HG03139 (cell line): Measurements from ENCODE around the gene URB2.
"Not testable (repeated sequence)": the region's sequence is repeated elsewhere in the genome, so short reads cannot be mapped to it uniquely, and the experiment has no call there.

Experiments used
- ATAC-seq: cut with Tn5 transposase; IDR thresholded peaks from one replicate; pipeline ENCODE4 v1.9.1; 2021; ENCODE audit not compliant: unreplicated experiment

URB2 gene

DNA sequence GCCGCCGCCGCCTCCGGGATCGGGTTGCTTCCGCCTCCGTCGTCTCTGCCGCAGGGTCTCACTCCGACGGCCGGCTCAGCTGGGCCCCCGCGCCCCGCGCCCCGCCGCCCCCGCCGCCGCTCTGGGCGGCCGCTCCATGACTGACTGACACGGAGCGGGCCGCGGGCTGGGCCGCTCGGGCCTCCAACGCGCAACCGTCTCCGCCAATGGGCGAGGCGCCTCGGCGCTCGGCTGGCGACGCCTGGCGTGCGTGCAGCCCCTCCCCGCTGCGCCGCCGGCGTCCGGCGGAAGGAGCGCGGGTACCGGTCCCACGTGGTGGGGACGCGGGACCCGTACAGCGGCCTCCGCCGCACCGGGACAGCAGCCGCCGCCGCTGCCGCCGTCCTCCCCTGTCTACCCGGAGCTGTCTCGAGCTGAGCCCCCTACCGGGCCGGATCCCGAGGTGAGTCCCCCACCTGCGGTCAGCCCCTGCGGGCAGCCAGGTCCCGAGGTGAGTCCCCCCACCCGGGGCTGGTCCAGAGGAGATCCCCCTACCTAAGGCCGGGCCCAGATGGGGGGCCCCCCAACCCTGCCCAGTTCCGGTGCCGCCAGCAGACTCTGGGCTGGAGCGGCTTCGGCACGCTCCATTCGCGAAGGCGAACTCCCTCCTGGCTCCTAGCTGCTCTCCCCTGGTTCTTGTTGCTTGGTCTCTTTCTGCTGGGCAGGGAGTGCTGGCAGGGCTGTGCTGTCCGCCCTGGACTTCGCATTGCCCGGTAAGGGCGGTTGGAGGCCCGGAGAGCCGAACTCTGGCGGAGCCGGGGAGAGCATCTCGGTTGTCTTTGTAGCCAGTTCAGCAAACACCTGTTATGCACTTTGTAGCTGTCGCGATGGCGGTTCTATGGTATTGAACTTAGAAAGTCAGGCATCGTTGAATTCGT, at the start of gene URB2, which contains the start of gene TAF5L:
Gene URB2 (plus strand): TSS at position 333 of the 917 bp plus-strand sequence. CDS start 1,387 bp downstream, outside the sequence.
Gene TAF5L (minus strand): TSS at position 208 of the 917 bp plus-strand sequence. CDS start 11,640 bp downstream, outside the sequence.
- ATAC-seq = peak; percentile 81

DNA sequence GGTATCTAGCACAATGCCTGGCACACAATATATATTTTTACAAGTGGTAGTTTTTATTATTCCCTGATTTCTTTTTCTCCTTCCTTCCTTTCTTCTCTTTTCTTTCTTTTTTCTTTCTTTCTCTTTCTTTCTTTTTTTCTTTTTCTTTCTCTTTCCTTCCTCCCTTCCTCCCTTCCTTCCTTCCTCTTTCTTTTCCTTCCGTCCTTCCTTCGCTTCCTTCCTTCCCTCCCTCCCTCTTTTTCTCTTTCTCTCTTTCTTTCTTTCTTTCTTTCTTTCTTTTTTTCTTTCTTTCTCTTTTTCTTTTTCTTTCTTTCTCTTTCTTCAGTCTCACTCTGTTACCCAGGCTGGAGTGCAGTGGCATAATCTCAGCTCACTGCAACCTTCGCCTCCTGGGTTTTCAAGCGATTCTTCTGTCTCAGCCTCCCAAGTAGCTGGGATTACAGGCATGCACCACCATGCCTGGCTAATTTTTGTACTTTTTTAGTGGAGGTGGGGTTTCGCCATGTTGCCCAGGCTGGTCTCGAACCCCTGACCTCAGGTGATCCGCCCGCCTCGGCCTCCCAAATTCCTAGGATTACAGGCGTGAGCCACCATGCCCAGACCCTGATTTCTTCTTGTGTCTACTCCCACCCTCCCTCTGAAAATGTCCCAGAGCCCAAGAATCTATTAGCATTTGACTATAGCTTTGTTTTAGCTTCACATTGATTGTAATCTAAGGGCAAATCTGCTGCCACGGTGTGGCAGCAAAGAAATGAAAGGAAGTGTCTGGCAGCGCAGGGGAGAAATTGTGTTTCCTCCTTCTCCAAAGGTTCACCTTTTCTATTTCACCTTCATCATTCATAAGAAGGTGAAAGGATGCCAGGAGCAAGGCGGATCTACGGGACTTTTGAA, 47.6 kb upstream of the URB2 start:
- peak; percentile 21 for ATAC-seq

DNA sequence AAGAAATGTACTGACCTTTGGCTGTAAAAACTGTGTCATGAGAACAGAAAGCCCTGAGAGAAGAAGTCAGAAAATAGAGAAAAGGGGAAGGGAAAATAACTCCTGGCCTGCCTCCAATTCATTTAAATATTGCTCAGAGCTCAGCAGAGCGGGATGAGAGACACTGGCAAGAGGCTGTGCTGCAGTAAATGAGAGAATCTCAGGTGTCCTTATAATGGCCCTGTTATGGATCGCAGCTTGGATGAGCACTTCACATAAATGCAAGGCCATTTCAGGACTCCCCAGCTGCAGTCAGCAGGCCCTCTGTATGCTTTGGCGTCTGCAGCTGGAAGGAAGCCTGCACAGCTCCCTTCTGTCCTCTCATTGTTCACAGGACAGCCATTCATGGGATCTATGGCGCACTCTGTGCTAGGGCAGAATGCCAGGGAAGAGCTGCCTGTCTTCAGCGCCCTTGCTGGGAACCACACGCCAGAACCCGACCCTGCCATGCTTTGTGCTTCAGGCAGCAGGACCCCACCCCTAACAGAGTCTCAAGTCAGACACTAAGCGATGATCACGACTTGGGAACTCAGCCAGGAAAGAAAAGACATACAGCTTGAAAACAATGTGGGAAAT, 46.9 kb upstream of the URB2 start:
- peak; percentile 75 for ATAC-seq

DNA sequence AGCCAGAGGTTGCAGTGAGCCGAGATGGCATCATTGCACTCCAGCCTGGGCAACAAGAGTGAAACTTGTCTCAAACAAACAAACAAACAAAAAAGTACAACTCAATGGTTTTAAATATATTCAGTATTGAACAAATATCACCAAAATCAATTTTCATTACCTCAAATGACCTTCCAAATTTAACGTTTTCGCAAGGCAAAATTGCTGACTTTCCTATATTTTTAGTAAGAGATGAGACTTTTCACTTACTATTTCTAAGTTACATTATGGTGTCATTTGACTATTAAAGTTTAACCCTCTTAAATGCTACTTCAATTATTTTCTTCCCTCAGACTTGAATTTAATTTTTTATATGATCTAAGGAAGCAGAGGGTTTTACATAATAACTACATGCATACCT, 44.6 kb upstream of the URB2 start:
- ATAC-seq = no peak

DNA sequence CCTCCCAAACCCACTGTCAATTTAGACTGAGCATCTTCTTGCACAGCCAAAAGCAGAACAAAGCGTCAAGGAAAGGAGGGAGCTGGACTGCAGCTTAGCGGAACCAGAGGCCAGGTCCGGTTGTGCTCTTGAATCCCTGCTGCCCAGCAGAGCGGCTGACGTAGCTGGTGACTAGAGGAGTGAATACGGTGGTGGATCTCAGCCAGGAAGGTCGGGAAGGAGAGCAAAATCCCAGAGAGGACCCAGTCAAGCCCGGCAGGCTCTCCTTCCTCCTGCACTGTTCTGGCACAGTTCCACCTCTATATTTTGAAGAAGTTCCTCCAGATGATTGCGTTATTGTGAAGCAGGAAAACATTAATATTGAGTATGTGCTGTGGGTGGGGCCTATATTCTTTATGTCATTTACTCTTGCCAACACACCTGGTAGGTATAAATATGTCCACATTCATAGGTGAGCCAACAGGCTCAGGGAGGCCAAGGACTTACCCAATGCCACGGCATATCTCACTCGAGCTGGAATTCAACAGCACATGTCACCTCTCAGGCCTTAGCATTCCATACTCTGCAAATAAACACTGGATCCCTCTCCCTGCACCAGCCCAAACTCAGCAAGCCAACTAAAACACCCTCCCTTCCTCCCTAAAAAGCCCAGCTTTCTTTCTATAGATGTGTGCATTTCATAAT, 43.9 kb upstream of the URB2 start:
- ATAC-seq = no peak

DNA sequence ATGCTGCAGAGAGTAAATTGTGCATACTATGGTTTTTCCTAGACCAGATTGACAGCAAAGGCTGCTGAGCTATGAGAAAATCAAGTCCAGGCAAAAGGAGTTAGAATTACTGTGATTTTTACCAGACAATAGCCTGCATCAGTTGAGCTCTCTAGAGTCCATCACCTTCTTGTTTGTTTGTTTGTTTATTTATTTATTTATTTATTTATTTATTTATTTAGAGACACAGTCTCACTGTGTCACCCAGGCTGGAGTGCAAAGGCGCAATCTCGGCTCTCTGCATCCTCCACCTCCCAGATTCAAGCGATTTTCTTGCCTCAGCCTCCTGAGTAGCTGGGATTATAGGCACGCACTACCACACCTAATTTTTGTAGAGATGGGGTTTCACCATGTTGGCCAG, 43.3 kb upstream of the URB2 start:
- ATAC-seq = no peak

DNA sequence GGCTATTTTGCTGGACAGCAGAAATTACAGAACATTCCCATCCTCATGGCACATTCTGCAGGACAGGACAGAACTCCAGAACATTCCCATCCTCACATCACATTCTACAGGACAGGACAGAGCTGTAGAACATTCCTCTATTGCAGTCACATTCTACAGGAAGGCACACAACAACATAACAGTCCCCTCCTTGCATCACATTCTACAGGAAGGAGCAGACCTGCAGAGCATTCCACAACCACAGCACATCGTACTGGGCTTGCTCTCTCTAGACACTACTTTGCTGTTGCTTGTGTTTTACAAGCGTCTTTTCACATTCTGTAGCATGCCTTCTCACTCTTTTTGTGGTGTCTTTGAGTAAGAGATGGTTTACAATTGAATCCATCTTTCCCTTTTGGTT, 40.7 kb upstream of the URB2 start:
- no peak for ATAC-seq

DNA sequence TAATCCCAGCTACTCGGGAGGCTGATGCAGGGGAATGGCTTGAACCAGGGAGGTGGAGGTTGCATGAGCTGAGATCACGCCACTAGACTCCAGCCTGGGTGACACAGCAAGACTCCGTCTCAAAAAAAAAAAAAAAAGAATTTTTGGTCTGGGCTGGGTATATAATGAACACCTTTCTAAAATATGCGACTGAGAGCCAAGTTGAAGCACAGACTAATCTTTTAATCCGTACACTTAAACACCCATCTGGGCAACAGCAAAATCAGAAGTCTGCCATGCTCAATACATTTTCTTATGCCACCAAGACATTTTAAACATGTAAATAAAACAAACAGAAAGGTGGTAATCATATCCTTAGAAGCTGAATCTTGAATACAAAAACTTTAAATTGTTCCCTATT, 35.9 kb upstream of the URB2 start:
- ATAC-seq = no peak

DNA sequence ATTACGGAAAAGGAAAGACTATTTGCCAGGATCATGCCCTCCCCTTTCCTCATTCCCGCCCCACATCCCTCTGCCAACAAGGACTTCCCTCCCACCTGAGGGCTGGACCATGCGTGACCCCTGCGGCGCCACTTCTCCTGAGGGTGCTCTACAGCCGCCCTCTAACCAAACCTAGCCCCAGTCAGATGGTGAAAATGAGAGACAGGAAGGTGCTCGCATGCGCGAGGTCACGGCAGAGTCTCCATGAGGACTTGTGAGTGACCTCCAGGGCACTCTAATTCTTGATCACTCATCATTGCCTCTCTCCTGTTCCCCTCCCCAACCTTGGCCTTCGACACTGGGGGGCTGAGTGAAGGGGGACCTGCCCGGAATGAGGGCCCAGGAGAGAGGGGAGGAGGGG, 32.2 kb upstream of the URB2 start:
- ATAC-seq = no peak

DNA sequence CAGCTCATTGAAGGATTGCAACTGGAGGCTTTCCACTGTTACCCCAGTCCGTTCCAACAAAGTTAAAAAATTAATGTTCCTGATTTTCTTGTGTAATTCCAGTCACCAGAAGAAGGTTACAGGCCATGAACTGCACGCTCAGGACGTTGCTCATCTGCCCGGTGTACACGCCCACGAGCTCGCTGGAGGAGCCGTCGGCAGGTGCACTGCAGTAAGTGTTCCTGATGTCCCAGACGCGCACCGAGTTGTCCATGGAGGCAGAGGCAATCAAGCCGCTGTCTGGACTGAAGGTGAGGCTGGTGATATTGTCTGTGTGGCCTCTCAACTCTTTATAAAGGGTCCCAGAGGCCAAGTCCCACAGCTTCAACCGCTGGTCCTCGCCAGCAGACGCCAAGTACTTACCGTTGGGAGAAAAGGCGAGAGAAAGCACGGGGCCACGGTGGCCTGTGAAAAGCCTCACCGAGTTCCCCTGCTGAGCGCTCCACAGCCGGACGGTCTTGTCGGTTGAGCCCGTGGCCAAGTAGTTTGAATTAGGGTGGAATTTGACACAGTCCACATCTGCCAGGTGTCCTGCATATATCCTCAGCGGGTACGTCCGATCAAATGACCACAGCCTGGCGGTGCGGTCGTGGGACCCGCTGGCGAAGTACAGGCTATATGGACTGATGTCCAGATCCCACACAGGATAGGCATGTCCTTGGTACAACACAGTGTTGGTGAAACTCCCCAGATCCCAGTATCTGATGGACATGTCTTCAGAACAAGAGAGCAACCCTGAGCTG, 31.6 kb upstream of the URB2 start:
- no peak for ATAC-seq

DNA sequence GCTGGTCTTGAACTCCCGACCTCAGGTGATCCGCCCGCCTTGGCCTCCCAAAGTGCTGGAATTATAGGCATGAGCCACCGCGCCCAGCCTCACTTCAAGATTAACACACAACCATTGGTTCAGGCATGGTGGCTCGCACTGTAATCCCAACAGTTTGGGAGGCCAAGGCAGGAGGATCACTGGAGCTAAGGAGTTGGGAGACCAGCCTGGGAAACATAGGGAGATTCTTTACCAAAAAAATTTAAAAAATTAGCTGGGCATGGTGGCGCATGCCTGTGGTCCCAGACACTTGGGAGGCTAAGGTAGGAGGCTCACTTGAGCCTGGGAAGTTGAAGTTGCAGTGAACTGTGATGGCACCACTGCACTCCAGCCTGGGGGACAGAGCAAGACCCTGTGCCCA, 30.2 kb upstream of the URB2 start:
- ATAC-seq = not testable (repeated sequence)

DNA sequence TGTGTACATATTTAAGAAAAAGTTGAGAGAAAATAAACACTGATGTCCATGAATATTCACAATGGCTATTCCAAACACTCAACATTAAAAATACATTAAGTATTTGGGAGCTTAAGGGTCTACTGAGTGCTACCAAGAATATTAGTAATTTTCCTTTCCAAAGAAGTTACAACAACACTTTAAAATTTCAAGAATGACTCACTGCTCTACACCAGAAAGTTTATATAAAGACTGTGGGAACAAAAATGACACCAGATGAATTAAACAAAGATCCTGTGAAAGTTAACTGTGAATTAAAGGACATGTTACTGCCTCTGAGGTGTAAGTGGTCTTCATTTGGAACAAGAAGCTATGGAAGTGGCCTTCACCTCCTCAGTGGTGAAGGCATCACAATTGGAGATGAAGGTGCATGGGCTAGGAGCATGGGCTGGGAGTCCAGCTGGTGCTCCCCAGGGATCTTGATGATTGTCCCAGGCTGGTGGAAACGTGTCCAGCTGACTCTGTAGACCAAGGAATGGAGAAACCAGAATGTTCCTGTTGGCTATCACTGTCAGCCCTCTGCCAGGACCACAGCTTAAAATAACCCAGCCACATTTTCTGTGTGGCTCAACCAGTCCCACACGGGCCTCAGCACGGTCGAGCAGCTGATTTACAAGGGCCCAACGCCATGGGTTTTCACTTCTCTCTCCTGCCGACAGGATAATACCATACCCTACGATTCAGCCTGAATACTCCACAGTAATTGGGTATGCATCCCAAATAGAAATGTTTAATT, 28.9 kb upstream of the URB2 start:
- ATAC-seq = no peak

DNA sequence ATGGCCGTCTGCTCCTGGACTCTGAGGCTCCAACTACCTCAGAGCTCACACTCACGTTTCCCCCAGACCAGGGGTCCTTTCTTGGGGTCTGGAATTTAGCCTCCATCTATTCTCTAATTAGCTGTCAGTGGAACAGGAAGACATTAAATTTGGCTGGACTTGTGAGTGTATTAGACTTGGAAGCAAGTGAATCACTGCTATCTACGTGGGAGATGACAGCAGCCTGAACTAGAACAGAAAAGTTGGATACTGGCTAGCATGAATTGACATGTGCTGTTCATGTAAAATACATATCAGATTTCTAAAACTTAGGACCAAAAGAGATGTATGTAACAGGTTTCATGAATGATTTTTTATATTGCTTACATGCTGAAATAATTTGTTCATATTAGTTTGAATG, 28.2 kb upstream of the URB2 start:
- ATAC-seq = no peak

DNA sequence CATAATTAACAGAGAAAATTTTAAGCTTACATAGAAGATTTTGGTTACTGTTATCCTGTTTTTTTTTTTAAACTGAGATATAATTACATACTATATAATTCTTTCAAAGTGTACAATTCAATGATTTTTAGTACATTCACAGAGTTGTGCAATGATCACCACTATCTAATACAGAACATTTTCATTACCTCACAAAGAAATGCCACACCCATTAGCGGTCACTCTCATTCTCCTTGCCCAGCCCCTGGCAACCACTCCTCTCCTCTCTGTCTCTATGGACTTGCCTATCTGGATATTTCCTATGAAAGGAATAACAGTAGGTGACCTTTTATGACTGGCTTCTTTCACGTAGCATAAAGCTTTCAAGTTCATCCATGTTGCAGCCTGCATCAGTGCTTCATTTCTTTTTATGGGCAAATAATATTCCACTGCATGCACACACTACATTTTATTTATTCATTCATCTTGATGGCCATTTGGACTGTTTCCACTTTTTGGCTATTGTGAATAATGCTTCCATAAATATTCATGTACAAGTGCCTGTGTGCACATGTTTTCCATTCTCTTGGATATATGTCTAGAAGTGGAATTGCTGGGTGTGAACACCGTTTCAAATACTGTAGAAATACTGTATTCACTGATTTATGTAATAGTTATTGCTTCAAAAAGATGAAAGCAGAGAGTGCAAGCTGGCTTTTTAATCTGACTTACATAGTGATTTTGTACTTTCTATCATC, 26.7 kb upstream of the URB2 start:
- ATAC-seq = no peak

DNA sequence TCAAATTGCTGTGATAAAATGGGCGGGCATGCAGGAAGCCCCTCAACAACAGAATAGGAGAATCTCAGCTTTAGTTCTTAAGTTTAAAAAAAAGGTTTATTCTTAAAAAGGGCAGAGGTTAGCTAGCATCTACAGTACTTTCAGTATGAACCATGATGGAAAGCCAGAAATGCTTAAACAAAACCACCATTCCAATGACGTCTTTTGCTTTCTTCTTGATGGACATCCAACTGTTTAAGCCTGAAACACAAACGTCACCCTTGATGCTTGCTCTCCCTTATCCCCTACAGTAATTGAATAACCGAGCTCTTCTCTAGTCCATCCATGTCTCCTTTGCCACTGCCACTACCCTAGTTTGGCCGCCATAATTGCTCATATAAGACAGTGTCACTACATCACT, 25.8 kb upstream of the URB2 start:
- ATAC-seq = no peak

DNA sequence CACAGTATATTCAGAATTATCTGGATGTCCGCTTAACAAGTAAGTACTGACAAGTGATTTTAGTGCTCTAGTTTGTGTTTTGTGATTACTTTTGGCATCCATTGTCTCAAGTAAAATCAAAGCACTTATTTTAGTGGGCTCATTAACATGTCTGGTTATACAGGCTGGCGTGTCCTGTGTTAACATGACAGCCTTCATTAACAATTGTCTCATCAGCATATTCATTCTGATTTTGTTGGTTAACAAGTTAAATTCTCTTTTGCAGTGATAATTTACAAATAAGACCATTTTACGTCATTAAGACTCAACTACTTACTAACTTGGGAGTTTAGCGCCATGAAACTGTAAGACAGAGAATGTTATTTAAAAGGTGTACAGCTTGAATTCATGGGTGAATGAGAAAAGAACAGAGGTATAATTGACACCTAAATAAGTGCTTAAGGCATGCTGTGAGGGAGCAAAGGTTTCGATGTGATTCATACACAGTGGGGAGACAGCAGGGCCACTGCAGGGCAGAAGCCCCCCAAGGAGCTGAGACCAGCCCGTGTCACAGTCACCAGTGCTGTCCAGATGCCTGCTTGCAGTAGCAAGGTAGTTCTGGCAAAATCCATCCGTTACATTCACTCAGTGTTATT, 22.6 kb upstream of the URB2 start:
- no peak for ATAC-seq

DNA sequence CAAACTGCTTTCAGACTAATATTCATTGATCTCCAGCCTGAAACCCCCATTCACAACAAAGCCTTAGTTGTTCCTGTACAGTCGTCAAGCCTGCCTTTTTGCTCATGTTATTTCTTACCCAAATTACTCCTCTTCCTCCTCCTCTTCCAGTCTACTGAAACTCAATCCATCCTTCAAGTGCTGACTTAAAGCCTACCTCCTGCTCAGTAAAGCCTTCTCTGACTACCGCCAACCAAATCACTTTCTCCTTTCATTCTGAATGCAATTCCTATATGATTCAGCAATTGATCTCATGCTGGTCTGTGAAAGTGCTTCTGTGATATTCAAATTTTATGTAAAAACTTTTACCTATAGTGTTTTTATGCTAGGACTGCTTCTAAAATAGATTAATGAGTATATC, 18.7 kb upstream of the URB2 start:
- no peak for ATAC-seq

DNA sequence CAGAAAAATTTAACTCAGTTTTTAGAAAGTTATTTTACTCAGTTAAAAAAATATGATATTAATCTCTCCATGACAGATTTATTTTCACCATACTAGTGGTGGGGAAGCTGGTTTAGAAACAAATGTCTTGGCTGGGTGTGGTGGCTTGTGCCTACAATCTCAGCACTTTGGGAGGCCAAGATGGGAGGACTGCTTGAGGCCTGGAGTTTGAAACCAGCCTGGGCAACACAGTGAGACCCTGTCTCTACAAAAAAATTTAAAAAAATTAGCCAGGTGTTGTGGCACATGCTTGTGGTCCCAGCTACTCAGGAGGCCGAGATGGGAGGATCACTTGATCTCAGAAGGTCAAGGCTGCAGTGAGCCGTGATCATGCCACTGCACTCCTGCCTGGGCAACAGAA, 17.5 kb upstream of the URB2 start:
- ATAC-seq = no peak
